Large intestine (tissue), 3 donors: ENCODE data around the gene AFMID. TPM values are rescaled to one million over a fixed set of nuclear protein-coding genes. Genes with fewer than 3 reads are reported as not detected.
A peak's percentile ranks its signal among the peaks of the same experiment; 100 is the strongest.
"Not testable (repeated sequence)": the region's sequence is repeated elsewhere in the genome, so short reads cannot be mapped to it uniquely, and the experiment has no call there.

Source experiments
- DNase-seq, 2 donors: peaks; one replicate each; pipeline versions ENCODE4 v3.0.0 to v3.0.0-alpha.2; 2013
- H3K27ac ChIP-seq: one replicate; pipeline ENCODE4 v1.5.1; 2013; ENCODE audit warnings: low read length
- H3K27me3 ChIP-seq: 2 replicates; pipeline ENCODE4 v1.6.1; 2013; ENCODE audit warnings: low read length; ENCODE audit not compliant: control insufficient read depth, insufficient read depth
- H3K36me3 ChIP-seq: 2 replicates; pipeline ENCODE4 v1.6.1; 2013; ENCODE audit warnings: low read length; ENCODE audit not compliant: control insufficient read depth, insufficient read depth
- H3K4me1 ChIP-seq: one replicate; pipeline ENCODE4 v1.6.1; 2013; ENCODE audit warnings: low read length; ENCODE audit not compliant: control insufficient read depth, insufficient read depth
- H3K4me3 ChIP-seq: one replicate; pipeline ENCODE4 v1.5.1; 2013; ENCODE audit warnings: low read length
- H3K9me3 ChIP-seq: one replicate; pipeline ENCODE4 v1.6.1; 2013; ENCODE audit warnings: mild to moderate bottlenecking, low read depth, low read length, moderate library complexity; ENCODE audit not compliant: control insufficient read depth
- whole genome bisulfite sequencing: methylation state at CpG from one replicate; pipeline ENCODE4 v1.1.5; 2013; ENCODE audit warnings: low lambda C conversion rate; ENCODE audit not compliant: insufficient coverage; 5-methylcytosine and 5-hydroxymethylcytosine counted together
- polyA plus RNA-seq: library from polyadenylated mRNA; unstranded; fragments of 120-200 nt; gene quantifications from one replicate; pipeline ENCODE4 v1.2.1, GENCODE V29; 2013

The AFMID gene
- polyA plus RNA-seq, 1 donor: 50.8 TPM

DNA sequence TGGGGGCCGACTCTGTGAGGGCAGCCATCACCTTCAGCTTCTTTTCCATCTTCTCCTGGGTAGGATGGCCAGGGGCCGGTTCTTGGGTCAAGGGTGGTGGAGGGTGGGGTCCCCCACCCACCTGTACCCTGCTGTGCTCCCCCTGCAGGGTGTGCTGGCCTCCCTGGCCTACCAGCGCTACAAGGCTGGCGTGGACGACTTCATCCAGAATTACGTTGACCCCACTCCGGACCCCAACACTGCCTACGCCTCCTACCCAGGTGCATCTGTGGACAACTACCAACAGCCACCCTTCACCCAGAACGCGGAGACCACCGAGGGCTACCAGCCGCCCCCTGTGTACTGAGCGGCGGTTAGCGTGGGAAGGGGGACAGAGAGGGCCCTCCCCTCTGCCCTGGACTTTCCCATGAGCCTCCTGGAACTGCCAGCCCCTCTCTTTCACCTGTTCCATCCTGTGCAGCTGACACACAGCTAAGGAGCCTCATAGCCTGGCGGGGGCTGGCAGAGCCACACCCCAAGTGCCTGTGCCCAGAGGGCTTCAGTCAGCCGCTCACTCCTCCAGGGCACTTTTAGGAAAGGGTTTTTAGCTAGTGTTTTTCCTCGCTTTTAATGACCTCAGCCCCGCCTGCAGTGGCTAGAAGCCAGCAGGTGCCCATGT is 15.4 kb upstream of the AFMID start:
- Histone ChIP-seq H3K4me1 (peaks cover 70% of the 10 kb centered on the region), H3K36me3 (peaks cover 52% of the 10 kb centered on the region), H3K27ac (peak overlapping the region; percentile 65)
- WGBS: no CpG with 5 or more reads among the region's 19 CpGs
- DNase-seq, H3K9me3 ChIP-seq, H3K4me3 ChIP-seq, H3K27me3 ChIP-seq: not testable (repeated sequence)

DNA sequence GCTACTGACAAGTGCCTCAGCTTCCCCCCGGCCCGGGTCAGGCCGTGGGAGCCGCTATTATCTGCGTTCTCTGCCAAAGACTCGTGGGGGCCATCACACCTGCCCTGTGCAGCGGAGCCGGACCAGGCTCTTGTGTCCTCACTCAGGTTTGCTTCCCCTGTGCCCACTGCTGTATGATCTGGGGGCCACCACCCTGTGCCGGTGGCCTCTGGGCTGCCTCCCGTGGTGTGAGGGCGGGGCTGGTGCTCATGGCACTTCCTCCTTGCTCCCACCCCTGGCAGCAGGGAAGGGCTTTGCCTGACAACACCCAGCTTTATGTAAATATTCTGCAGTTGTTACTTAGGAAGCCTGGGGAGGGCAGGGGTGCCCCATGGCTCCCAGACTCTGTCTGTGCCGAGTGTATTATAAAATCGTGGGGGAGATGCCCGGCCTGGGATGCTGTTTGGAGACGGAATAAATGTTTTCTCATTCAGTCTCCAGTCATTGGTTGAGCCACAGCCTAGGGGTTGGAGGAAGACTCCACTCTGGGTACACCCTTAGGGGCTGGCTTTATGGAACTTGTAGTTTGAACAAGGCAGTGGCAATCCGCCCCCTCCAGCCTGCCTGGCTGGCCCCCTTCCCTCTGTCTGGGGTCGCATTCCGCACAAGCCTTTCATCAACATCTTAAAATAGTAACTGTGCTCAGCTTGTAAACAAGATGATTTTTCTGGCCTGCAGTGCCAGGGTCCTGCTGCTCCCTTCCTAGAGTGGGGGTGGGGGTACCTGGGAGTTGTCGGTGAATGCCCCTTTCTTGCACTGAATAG is 14.7 kb upstream of the AFMID start:
- Histone ChIP-seq H3K27me3 (no peaks in the 10 kb centered on the region), H3K27ac (peak overlapping the region; percentile 65), H3K9me3 (no peaks in the 10 kb centered on the region), H3K4me1 (peaks cover 73% of the 10 kb centered on the region), H3K36me3 (peaks cover 52% of the 10 kb centered on the region), H3K4me3 (no peak overlapping the region)
- peak; percentile 50 to 74 for DNase-seq
- WGBS: no CpG with 5 or more reads among the region's 19 CpGs

DNA sequence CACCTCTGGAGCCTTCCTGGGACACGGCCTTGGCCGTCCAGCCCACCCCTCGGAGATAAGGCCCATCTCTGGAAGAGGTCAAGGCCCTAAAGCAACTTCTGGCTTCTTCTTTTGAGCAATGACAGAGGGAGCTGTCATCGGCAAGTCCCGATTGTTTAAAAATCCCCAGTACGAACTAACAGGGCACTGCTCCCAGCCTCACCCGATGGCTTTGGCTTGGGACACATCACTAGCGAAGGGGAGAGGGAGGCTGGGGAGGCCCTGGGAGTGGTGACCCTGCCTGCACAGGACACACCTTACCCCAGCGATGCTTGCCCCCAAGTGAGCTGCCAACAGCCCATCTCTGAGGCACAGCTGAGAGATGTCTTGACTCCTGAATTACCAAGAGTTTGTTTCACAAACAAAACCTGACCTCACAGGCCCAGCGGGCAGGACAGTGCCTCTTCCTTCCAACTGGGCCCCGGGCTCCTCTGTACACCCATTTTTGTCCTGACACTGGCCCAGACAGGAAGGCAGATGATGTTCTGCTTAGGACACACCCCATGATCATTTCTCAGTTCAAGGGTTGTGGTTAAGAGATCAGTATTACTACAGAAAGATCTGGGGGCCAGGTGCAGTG is 14.0 kb upstream of the AFMID start:
- no peaks in the 10 kb centered on the region for H3K27me3 ChIP-seq
- peaks cover 52% of the 10 kb centered on the region for H3K36me3 ChIP-seq
- peaks cover 68% of the 10 kb centered on the region for H3K4me1 ChIP-seq
- DNase-seq: peak in 1 of 2 donors; percentile 47
- H3K9me3 ChIP-seq: no peaks in the 10 kb centered on the region
- H3K27ac ChIP-seq: peak overlapping the region; percentile 48
- H3K4me3 ChIP-seq: no peak overlapping the region
- no CpG with 5 or more reads among the region's 11 CpGs for WGBS

DNA sequence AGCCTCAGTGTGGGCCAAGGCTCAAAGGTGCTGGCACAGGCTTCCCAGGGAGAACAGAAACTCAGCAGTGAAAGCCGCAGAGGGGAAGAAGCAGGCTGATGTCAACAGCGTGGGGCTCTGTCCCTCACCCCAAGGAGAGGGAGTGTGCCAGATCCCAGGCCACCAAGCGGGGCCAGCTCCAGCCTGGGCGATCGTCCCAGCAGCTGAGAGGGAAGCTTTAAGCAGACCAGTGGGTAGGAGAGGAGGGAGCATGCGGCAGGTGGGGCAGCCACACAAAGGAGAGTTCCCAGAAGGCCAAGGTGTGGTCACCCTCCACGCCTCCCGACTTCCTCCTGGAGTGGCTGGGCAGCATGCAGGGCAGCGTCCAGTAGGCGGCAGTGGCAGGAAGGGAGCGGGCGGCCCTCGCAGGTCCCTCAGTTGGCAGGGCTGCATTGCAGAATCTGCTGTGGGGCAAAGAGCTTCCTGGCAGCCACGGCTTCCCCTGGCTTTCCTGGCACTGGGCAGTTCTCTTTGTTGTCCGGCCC is 12.8 kb upstream of the AFMID start:
- DNase-seq: peak in 1 of 2 donors; percentile 32
- H3K4me1 ChIP-seq: peaks cover 72% of the 10 kb centered on the region
- H3K27me3 ChIP-seq: no peaks in the 10 kb centered on the region
- peaks cover 52% of the 10 kb centered on the region for H3K36me3 ChIP-seq
- peak overlapping the region; percentile 48 for H3K27ac ChIP-seq
- no peak overlapping the region for H3K4me3 ChIP-seq
- 40% methylated on average over 1 of the region's 15 CpGs for WGBS
- H3K9me3 ChIP-seq: no peaks in the 10 kb centered on the region

DNA sequence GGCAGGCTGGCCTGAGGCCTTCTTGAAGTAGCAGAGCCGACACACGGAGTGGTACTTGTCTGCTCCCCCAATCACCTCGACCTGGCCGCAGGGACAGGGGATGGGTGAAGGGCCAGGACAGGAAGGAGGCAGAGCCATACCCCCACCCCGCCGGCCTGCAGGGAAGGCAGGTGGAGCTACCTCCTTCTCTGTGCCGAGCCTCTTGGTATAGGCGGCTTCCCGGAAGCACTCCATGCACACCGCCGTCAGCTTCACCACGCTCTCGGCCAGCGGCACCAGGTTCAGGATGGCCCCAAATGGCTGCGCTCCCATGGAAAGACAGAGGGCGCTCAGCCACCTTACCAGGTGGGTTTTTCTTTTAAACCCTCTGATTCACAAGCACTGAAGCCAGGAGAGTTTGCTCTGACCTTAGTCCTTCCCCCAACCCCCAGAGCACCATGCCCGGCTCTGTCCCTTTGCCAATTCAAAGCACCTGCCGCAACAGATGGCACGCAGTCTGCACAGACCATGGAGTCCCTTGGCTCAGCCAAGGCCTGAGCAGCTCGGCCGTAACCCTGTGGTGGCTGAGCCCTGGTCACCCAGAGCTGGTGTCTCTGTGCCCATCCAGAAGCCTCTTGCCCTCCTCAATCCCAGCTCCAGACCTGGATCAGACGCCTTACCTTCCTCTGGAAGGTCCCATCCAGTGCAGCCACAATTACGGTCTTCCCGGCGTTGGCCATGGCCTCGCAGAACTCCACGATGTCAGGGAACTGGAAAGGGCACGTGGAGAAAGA is 12.1 kb upstream of the AFMID start:
- no CpG with 5 or more reads among the region's 28 CpGs for WGBS
- Histone ChIP-seq H3K27me3 (no peaks in the 10 kb centered on the region), H3K27ac (peak overlapping the region; percentile 48), H3K4me1 (peaks cover 66% of the 10 kb centered on the region), H3K36me3 (peaks cover 52% of the 10 kb centered on the region), H3K9me3 (no peaks in the 10 kb centered on the region), H3K4me3 (no peak overlapping the region)
- DNase-seq: no peak

DNA sequence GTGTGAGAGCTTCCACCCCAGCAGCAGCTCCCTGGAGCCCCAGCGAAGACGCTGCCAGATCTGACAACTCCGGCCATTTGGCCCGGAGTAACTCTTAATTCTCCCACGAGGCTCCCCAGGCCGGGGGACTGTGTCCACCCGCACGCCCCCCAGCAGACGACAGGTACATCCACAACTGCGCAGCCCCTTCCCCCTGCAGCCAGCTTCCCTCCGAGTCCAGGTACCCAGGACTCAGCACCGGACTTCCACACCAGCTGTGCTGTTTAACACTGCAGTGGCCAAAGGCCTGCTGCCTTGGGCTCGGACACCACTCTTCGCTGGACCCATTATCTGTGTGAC is 11.6 kb upstream of the AFMID start:
- H3K4me3 ChIP-seq: no peak overlapping the region
- peaks cover 51% of the 10 kb centered on the region for H3K36me3 ChIP-seq
- no peak overlapping the region for H3K27ac ChIP-seq
- WGBS: no CpG with 5 or more reads among the region's 14 CpGs
- no peaks in the 10 kb centered on the region for H3K27me3 ChIP-seq
- H3K9me3 ChIP-seq: no peaks in the 10 kb centered on the region
- DNase-seq: no peak
- H3K4me1 ChIP-seq: peaks cover 65% of the 10 kb centered on the region

DNA sequence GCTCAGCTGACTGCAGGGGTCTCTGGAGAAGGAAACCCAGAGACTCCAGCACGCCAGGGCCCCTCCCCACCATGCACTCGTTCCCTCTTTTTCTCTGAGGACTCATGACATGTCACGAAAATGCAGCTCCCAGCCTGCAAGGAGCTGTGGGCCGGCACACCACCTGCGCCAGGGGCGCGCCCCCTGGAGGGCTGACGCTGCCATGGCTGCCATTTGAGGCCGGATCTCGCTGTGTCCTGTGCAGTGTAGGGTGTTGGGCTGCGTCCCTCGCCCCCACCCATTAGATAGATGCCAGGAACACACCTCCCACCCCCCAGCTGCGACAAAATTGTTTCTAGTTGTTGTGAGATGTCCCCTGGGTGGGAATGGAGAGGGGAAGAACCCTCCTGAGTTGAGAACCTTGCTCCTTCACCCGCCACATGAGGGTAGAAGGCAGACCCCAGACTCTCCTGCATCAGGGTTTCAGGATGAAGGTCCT is 10.6 kb upstream of the AFMID start:
- no peaks in the 10 kb centered on the region for H3K27me3 ChIP-seq
- H3K36me3 ChIP-seq: peaks cover 41% of the 10 kb centered on the region
- no peak overlapping the region for H3K4me3 ChIP-seq
- no CpG with 5 or more reads among the region's 14 CpGs for WGBS
- no peaks in the 10 kb centered on the region for H3K9me3 ChIP-seq
- no peak overlapping the region for H3K27ac ChIP-seq
- DNase-seq: peak; percentile 63 to 65
- peaks cover 56% of the 10 kb centered on the region for H3K4me1 ChIP-seq

DNA sequence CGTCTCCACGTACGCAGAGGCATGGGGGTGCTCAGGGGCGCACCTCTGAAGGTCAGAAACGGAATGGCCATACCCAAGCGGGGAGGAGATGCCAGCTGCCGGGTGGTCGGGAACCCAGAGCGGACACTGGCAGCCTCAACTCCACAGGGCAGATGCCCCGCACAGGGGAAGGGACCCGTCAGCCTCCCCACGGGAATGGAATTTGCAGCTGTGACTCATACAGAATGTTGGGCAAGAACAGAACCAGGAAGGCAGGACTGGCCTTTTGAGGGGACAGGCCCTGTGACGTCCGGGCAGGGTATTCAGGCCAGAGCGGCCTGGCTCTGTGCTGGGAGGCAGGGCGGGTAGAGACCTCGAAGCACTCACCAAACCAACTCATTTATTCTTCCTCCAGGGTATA is 7.8 kb upstream of the AFMID start:
- Histone ChIP-seq H3K27ac (peak overlapping the region; percentile 53), H3K4me1 (peaks cover 28% of the 10 kb centered on the region), H3K9me3 (no peaks in the 10 kb centered on the region), H3K36me3 (peaks cover 21% of the 10 kb centered on the region), H3K4me3 (no peak overlapping the region), H3K27me3 (no peaks in the 10 kb centered on the region)
- WGBS: no CpG with 5 or more reads among the region's 17 CpGs
- no peak for DNase-seq

DNA sequence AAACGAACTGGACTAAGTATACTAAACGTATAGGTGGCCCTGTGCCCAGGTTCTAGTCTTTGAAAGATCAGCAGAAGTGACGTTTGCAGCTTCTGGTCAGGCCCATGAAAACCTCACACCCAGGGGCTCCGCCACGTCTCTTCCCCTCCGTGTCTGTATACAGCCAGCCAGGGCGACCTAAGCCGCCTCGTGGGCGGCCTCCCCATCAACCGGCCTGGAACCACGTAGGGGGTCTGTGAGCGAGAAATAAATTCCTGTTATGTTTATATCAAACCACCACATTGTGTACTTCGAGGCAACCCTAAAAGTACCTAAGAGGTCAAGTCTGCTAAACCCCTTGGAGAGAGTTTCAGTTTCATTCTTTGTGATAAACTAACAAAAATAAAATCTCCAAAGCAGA is 7.1 kb upstream of the AFMID start:
- peaks cover 14% of the 10 kb centered on the region for H3K36me3 ChIP-seq
- DNase-seq: peak in 1 of 2 donors; percentile 42
- H3K27ac ChIP-seq: peak overlapping the region; percentile 53
- peaks cover 21% of the 10 kb centered on the region for H3K4me1 ChIP-seq
- no peaks in the 10 kb centered on the region for H3K9me3 ChIP-seq
- no CpG with 5 or more reads among the region's 14 CpGs for whole genome bisulfite sequencing
- H3K27me3 ChIP-seq: no peaks in the 10 kb centered on the region
- no peak overlapping the region for H3K4me3 ChIP-seq

DNA sequence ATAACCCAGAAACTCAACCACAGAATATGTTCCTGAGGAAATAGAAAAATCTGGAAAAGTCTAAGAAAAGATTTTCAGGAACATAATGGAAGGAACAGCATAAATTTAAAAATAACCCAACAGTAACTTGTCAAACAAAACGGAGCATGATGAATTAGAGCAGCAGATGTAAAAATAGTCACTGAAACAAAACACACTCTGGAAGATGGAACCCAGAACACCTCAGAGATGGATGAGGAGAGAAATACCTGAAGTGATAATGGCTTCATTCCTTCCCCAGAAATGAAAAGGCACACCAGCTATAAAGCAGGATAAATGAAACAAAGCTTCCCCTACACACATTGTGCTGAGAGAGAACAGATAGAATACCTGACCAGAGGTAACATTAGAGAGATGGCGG is 6.7 kb upstream of the AFMID start:
- Histone ChIP-seq H3K27ac (peak overlapping the region; percentile 53), H3K4me3 (no peak overlapping the region), H3K4me1 (peaks cover 17% of the 10 kb centered on the region), H3K9me3 (no peaks in the 10 kb centered on the region), H3K27me3 (no peaks in the 10 kb centered on the region), H3K36me3 (peaks cover 10% of the 10 kb centered on the region)
- WGBS: no CpG with 5 or more reads among the region's 2 CpGs
- DNase-seq: no peak
